K562 (cell line): ENCODE measurements around the gene CHMP2A. TPM values are rescaled to one million over a fixed set of nuclear protein-coding genes. Genes with fewer than 3 reads are reported as not detected.
A peak's percentile ranks its signal among the peaks of the same experiment; 100 is the strongest.

Experiments used
- ARNT ChIP-seq, 2 experiments: fragments of 450-650 bp; IDR thresholded peaks; 2 replicates each; pipeline ENCODE4 v1.6.1; 2016; ENCODE audit warnings: mild to moderate bottlenecking in 1 of 2
- ASH1L ChIP-seq: fragments of 450-650 bp; IDR thresholded peaks from 2 replicates; pipeline ENCODE4 v1.6.1; 2018; ENCODE audit warnings: borderline replicate concordance, mild to moderate bottlenecking, low read depth; ENCODE audit not compliant: partially characterized antibody
- BRD9 ChIP-seq: fragments of 450-650 bp; IDR thresholded peaks from 2 replicates; pipeline ENCODE4 v1.6.1; 2018; ENCODE audit warnings: low read depth; ENCODE audit not compliant: partially characterized antibody
- E4F1 ChIP-seq: fragments of 250-450 bp; sonication (Bioruptor Pico); IDR thresholded peaks from 2 replicates; pipeline ENCODE4 v1.5.0; 2021; ENCODE audit warnings: mild to moderate bottlenecking, borderline replicate concordance
- GATA2 ChIP-seq: sonication (generic); formaldehyde crosslinking; IDR thresholded peaks from 2 replicates; pipeline ENCODE4 v1.4.0; 2020; ENCODE audit warnings: mild to moderate bottlenecking, missing genetic modification reagents
- JUN ChIP-seq, 2 experiments: sonication (generic) in 1 of 2; formaldehyde crosslinking in 1 of 2; IDR thresholded peaks; 2 replicates each; pipeline versions ENCODE4 v1.6.1 to v1.8.0; 2012 to 2022; ENCODE audit warnings: borderline replicate concordance in 2 of 2, mild to moderate bottlenecking in 2 of 2, improper control_type of control experiment in 1 of 2, low read depth in 1 of 2, low read length in 1 of 2, missing genetic modification reagents in 1 of 2
- KLF13 ChIP-seq: fragments of 450-650 bp; IDR thresholded peaks from 2 replicates; pipeline ENCODE4 v1.6.1; 2016; ENCODE audit warnings: missing genetic modification characterization, low read depth, mild to moderate bottlenecking, missing compliant biosample characterization, moderate library complexity, borderline replicate concordance
- POLR2AphosphoS2 ChIP-seq: IDR thresholded peaks from 2 replicates; pipeline ENCODE4 v1.6.1; 2012; ENCODE audit warnings: low read length, improper control_type of control experiment
- RBM14 ChIP-seq: fragments of 200-400 bp; formaldehyde crosslinking; IDR thresholded peaks from 2 replicates; pipeline ENCODE4 v1.6.1; 2018; ENCODE audit warnings: low read depth, mild to moderate bottlenecking, low read length, moderate library complexity, borderline replicate concordance; ENCODE audit not compliant: insufficient read depth
- SAP30 ChIP-seq: fragments of 200-600 bp; sonication (generic); IDR thresholded peaks from 2 replicates; pipeline ENCODE4 v1.6.1; 2012; ENCODE audit warnings: borderline replicate concordance, low read depth, mild to moderate bottlenecking, moderate library complexity, low read length, control low read depth, inconsistent platforms; ENCODE audit not compliant: insufficient read depth, poor library complexity, severe bottlenecking
- SRF ChIP-seq, 2 experiments: fragments of 250-450, 450-650 bp in 1 of 2; sonication (Bioruptor Pico) in 1 of 2; sonication (generic) in 1 of 2; formaldehyde crosslinking; IDR thresholded peaks; 2 replicates each; pipeline versions ENCODE4 v1.5.0 to v1.5.1; 2020 to 2022; ENCODE audit warnings: mild to moderate bottlenecking in 1 of 2, missing genetic modification reagents in 1 of 2
- TAF9B ChIP-seq: fragments of 450-650 bp; IDR thresholded peaks from 2 replicates; pipeline ENCODE4 v1.6.1; 2018; ENCODE audit warnings: mild to moderate bottlenecking; ENCODE audit not compliant: partially characterized antibody
- ZBTB49 ChIP-seq: sonication (generic); formaldehyde crosslinking; IDR thresholded peaks from 2 replicates; pipeline ENCODE4 v1.8.0; 2022; ENCODE audit warnings: missing genetic modification reagents, mild to moderate bottlenecking, borderline replicate concordance
- ZNF511 ChIP-seq: sonication (generic); formaldehyde crosslinking; IDR thresholded peaks from 2 replicates; pipeline ENCODE4 v1.8.0; 2022; ENCODE audit warnings: mild to moderate bottlenecking, missing genetic modification reagents
- ZNF518B ChIP-seq: fragments of 250-450 bp; sonication (Bioruptor Pico); IDR thresholded peaks from 2 replicates; pipeline ENCODE4 v1.5.0; 2021; ENCODE audit warnings: mild to moderate bottlenecking, moderate library complexity
- ZNF551 ChIP-seq: fragments of 250-450 bp; sonication (Bioruptor Pico); IDR thresholded peaks from 2 replicates; pipeline ENCODE4 v1.5.0; 2021; ENCODE audit warnings: mild to moderate bottlenecking, moderate library complexity
- polyA plus RNA-seq, 8 experiments: library from polyadenylated mRNA; depleted of rRNA in 4 of 8; stranded (reverse) in 5 of 8; unstranded in 3 of 8; fragments of >200 nt; fragmentation: Nextera tagmentation in 2 of 8; fragmentation: Illumina TruSeq in 1 of 8; extraction: Ambion mirVana in 2 of 8; extraction: Trizol in 1 of 8; gene quantifications; 2 replicates each; pipeline versions ENCODE4 v1.2.1 to v1.2.3, GENCODE V29; 2011 to 2014; ENCODE audit warnings: inconsistent platforms in 1 of 8, missing spikeins in 1 of 8
- total RNA-seq, 7 experiments: library from RNA; depleted of rRNA in 6 of 7; stranded (reverse); fragments of >200 nt in 6 of 7; fragmentation: Illumina TruSeq in 2 of 7; extraction: Trizol in 2 of 7; gene quantifications; 2 replicates each; pipeline versions ENCODE4 v1.2.1 to v1.2.3, GENCODE V29; 2011 to 2021; ENCODE audit warnings: low replicate concordance in 1 of 7

The CHMP2A gene
- total and polyA plus RNA-seq, 9 of the 15 experiments (the other 6 are each of a cell fraction or from before 2014, with no cell fraction given): 57.6 to 159 (median 87.2) TPM

- TF ChIP-seq ZNF518B (CRISPR knock-in tag): no peak
- 0 out of 2 replicates have a peak, but pooled peaks have one; percentile 2 for TF ChIP-seq ZBTB49
- no peak for TF ChIP-seq KLF13 (tag)
- TF ChIP-seq TAF9B: no peak
- no peak for TF ChIP-seq ZNF511 (CRISPR knock-in tag)
- no peak for TF ChIP-seq SRF (CRISPR knock-in tag; IDR thresholded peaks at IDR 0.05)
- TF ChIP-seq SAP30: peak; percentile 11
- TF ChIP-seq E4F1 (CRISPR knock-in tag): no peak
- TF ChIP-seq JUN (IDR thresholded peaks at IDR 0.05; ENCODE audit: borderline replicate concordance, low read depth, low read length): no peak
- 0 out of 2 replicates have a peak, but pooled peaks have one; percentile 32 for TF ChIP-seq JUN (CRISPR knock-in tag; IDR thresholded peaks at IDR 0.05; ENCODE audit: borderline replicate concordance)
- TF ChIP-seq ASH1L: no peak
- TF ChIP-seq POLR2AphosphoS2: 0 out of 2 replicates have a peak, but pooled peaks have one; percentile 7
- no peak for TF ChIP-seq GATA2 (CRISPR knock-in tag)
- TF ChIP-seq ARNT (IDR thresholded peaks at IDR 0.05): no peak
- no peak for TF ChIP-seq RBM14
- TF ChIP-seq BRD9: no peak
- TF ChIP-seq ZNF551 (CRISPR knock-in tag): no peak
These were observed 5.3 kb upstream of the CHMP2A start (continued) for GRCh38 chr19:58560007-58560887.
